ENCODE measurements around the gene IFT122.
A peak's percentile ranks its signal among the peaks of the same experiment; 100 is the strongest.

The IFT122 gene

GRCh38 chr3:129461022-129461421, 21.0 kb downstream of the IFT122 start:
- Histone ChIP-seq H3K36me3 (ENCODE audit: control insufficient read depth, insufficient read depth, low read length) (peaks cover 10% of the 10 kb centered on the region), H3K4me3 (ENCODE audit: extremely low read depth, insufficient read depth, low read length, poor library complexity, severe bottlenecking) (no peak overlapping the region), H3K9me3 (ENCODE audit: control insufficient read depth, low read length) (no peaks in the 10 kb centered on the region), H3K27ac (ENCODE audit: low read depth, low read length, severe bottlenecking) (peak overlapping the region; percentile 85), H3K4me1 (ENCODE audit: control insufficient read depth, insufficient read depth, low read length, poor library complexity, severe bottlenecking) (peaks cover 16% of the 10 kb centered on the region)
- no CpG with 5 or more reads among the region's 1 CpG for WGBS, 2 experiments (ENCODE audit: insufficient coverage in 2 of 2)

DNA sequence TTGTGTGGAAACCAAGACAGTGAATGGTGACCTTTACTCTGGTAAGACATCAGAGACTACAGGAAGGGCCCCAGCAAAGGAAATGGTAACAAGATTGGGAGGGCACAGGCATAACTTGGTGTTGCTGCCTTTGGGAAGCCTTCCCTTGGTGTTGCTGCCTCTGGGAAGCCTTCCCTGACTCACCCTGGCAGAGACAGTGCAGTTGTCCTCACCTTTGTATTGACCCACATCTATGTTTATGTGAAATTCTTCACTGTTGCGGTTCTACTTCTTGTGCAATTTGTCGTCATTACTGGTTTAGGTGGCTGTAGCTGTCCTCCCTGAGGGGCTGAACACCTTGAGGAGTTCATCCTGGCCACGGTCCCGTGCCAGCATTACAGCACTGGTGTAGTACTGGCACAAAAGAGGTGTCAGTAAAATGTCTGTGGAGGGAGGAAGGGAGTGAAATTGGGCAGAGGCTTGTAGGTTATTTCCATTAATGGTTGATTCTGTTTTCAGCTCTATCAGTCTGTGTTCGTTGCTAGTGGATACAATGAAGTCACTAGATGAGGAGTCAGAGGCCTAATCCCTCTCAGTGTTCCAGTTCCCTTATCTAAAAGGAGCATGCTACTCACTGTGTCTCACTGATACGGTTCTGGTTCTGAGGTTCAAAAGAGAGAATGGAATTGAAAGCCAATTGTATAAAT, 21.6 kb downstream of the IFT122 start:
- H3K4me1 ChIP-seq (ENCODE audit: control insufficient read depth, insufficient read depth, low read length, poor library complexity, severe bottlenecking) = peaks cover 16% of the 10 kb centered on the region
- H3K36me3 ChIP-seq (ENCODE audit: control insufficient read depth, insufficient read depth, low read length) = peaks cover 7% of the 10 kb centered on the region
- H3K9me3 ChIP-seq (ENCODE audit: control insufficient read depth, low read length) = no peaks in the 10 kb centered on the region
- H3K27ac ChIP-seq (ENCODE audit: low read depth, low read length, severe bottlenecking) = peak overlapping the region; percentile 85
- no peak overlapping the region for H3K4me3 ChIP-seq (ENCODE audit: extremely low read depth, insufficient read depth, low read length, poor library complexity, severe bottlenecking)
- 96 to 98% methylated on average over 4 to 5 of the region's 6 CpGs for WGBS, 2 experiments (ENCODE audit: insufficient coverage in 2 of 2)

GRCh38 chr3:129462361-129462968, 22.4 kb downstream of the IFT122 start:
- peaks cover 16% of the 10 kb centered on the region for H3K4me1 ChIP-seq (ENCODE audit: control insufficient read depth, insufficient read depth, low read length, poor library complexity, severe bottlenecking)
- 92 to 97% methylated on average over 3 of the region's 3 CpGs for WGBS, 2 experiments (ENCODE audit: insufficient coverage in 2 of 2)
- peaks cover 4% of the 10 kb centered on the region for H3K36me3 ChIP-seq (ENCODE audit: control insufficient read depth, insufficient read depth, low read length)

GRCh38 chr3:129463094-129463493, 23.1 kb downstream of the IFT122 start:
- Histone ChIP-seq H3K4me3 (ENCODE audit: extremely low read depth, insufficient read depth, low read length, poor library complexity, severe bottlenecking) (no peak overlapping the region), H3K27ac (ENCODE audit: low read depth, low read length, severe bottlenecking) (no peak overlapping the region), H3K4me1 (ENCODE audit: control insufficient read depth, insufficient read depth, low read length, poor library complexity, severe bottlenecking) (peaks cover 16% of the 10 kb centered on the region), H3K36me3 (ENCODE audit: control insufficient read depth, insufficient read depth, low read length) (peaks cover 4% of the 10 kb centered on the region), H3K9me3 (ENCODE audit: control insufficient read depth, low read length) (no peaks in the 10 kb centered on the region)
- WGBS, 2 experiments (ENCODE audit: insufficient coverage in 2 of 2) = no CpG with 5 or more reads among the region's 3 CpGs

More at GRCh38 chr3:129462361-129462968, 22.4 kb downstream of the IFT122 start:
- no peaks in the 10 kb centered on the region for H3K9me3 ChIP-seq (ENCODE audit: control insufficient read depth, low read length)
- H3K27ac ChIP-seq (ENCODE audit: low read depth, low read length, severe bottlenecking) = no peak overlapping the region
- H3K4me3 ChIP-seq (ENCODE audit: extremely low read depth, insufficient read depth, low read length, poor library complexity, severe bottlenecking) = no peak overlapping the region

GRCh38 chr3:129463716-129464115, 23.7 kb downstream of the IFT122 start:
- Histone ChIP-seq H3K9me3 (ENCODE audit: control insufficient read depth, low read length) (no peaks in the 10 kb centered on the region), H3K4me3 (ENCODE audit: extremely low read depth, insufficient read depth, low read length, poor library complexity, severe bottlenecking) (no peak overlapping the region), H3K4me1 (ENCODE audit: control insufficient read depth, insufficient read depth, low read length, poor library complexity, severe bottlenecking) (peaks cover 16% of the 10 kb centered on the region), H3K27ac (ENCODE audit: low read depth, low read length, severe bottlenecking) (no peak overlapping the region), H3K36me3 (ENCODE audit: control insufficient read depth, insufficient read depth, low read length) (peaks cover 5% of the 10 kb centered on the region)
- WGBS, 2 experiments (ENCODE audit: insufficient coverage in 2 of 2) = 81 to 94% methylated on average over 2 to 3 of the region's 4 CpGs

DNA sequence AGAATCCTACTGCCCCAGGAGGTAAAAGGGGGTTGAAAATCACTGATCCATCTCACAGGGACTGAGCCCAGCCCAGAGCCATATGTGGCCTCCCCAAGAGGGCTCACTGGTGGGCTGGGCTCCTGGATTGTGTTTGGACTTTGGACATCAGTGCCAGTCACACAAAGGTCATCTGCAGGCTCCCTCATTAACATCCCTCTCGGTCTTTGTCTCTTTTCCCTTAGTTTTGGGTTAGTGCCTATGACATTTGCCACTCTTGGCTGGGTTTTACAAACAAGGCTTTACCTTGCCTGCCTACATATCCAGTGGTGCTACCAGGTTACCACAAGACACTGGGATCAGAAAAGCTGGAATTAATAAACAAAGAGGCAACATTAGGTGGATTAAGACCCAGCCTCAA, 27.9 kb downstream of the IFT122 start:
- Histone ChIP-seq H3K36me3 (ENCODE audit: control insufficient read depth, insufficient read depth, low read length) (peaks cover 26% of the 10 kb centered on the region), H3K27ac (ENCODE audit: low read depth, low read length, severe bottlenecking) (no peak overlapping the region), H3K9me3 (ENCODE audit: control insufficient read depth, low read length) (no peaks in the 10 kb centered on the region), H3K4me3 (ENCODE audit: extremely low read depth, insufficient read depth, low read length, poor library complexity, severe bottlenecking) (no peak overlapping the region), H3K4me1 (ENCODE audit: control insufficient read depth, insufficient read depth, low read length, poor library complexity, severe bottlenecking) (no peaks in the 10 kb centered on the region)
- WGBS, 2 experiments (ENCODE audit: insufficient coverage in 2 of 2) = 83 to 100% methylated on average over 1 of the region's 1 CpG

DNA sequence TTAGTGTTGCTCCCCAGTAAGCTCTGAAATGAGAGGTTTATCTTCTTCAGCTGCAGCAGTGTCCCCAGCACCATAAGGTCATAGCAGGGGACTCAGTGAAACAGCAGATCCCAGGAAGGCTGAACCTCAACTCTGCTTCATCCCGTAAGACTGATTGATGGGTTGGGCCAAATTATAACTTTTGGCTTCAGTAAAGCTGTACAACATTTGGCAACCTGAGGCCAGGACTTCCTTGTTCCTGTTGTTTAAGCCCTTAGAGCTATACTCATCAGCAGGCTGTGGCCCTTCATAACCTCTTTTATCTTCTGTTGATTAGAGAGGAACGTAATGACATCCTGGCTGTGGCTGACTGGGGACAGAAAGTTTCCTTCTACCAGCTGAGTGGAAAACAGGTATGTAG, 29.0 kb downstream of the IFT122 start:
- 83 to 100% methylated on average over 1 to 2 of the region's 2 CpGs for WGBS, 2 experiments (ENCODE audit: insufficient coverage in 2 of 2)
- no peak overlapping the region for H3K4me3 ChIP-seq (ENCODE audit: extremely low read depth, insufficient read depth, low read length, poor library complexity, severe bottlenecking)
- no peaks in the 10 kb centered on the region for H3K9me3 ChIP-seq (ENCODE audit: control insufficient read depth, low read length)
- no peaks in the 10 kb centered on the region for H3K4me1 ChIP-seq (ENCODE audit: control insufficient read depth, insufficient read depth, low read length, poor library complexity, severe bottlenecking)
- peaks cover 22% of the 10 kb centered on the region for H3K36me3 ChIP-seq (ENCODE audit: control insufficient read depth, insufficient read depth, low read length)
- no peak overlapping the region for H3K27ac ChIP-seq (ENCODE audit: low read depth, low read length, severe bottlenecking)

DNA sequence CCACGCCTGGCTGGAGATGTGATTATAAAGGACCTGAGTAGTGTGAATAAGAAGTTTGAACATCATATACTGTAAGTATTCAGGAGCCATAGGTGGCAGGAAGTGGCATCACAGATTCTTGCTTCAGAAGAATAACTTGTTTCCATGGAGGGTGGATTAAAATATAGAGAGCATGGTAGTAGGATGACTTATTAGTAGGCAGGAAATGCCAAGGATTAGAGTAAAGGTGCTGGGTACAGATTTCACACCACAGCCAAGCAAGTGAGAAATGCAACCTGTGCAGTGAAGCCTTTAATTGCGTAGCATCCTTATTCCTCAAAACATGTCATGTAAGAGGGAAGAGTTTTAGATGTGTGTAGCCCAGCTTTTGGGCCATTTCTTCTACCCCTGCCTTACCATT, 30.8 kb downstream of the IFT122 start:
- H3K36me3 ChIP-seq (ENCODE audit: control insufficient read depth, insufficient read depth, low read length) = peaks cover 22% of the 10 kb centered on the region

GRCh38 chr3:129473067-129473768, 33.2 kb downstream of the IFT122 start:
- H3K4me3 ChIP-seq (ENCODE audit: extremely low read depth, insufficient read depth, low read length, poor library complexity, severe bottlenecking) = no peak overlapping the region
- peaks cover 40% of the 10 kb centered on the region for H3K36me3 ChIP-seq (ENCODE audit: control insufficient read depth, insufficient read depth, low read length)
- H3K9me3 ChIP-seq (ENCODE audit: control insufficient read depth, low read length) = no peaks in the 10 kb centered on the region
- no peak overlapping the region for H3K27ac ChIP-seq (ENCODE audit: low read depth, low read length, severe bottlenecking)
- H3K4me1 ChIP-seq (ENCODE audit: control insufficient read depth, insufficient read depth, low read length, poor library complexity, severe bottlenecking) = no peaks in the 10 kb centered on the region
- 84 to 91% methylated on average over 2 to 3 of the region's 4 CpGs for WGBS, 2 experiments (ENCODE audit: insufficient coverage in 2 of 2)

More for the DNA sequence above, 30.8 kb downstream of the IFT122 start:
- H3K4me1 ChIP-seq (ENCODE audit: control insufficient read depth, insufficient read depth, low read length, poor library complexity, severe bottlenecking) = no peaks in the 10 kb centered on the region
- WGBS, 2 experiments (ENCODE audit: insufficient coverage in 2 of 2) = 86% methylated on average over 1 of the region's 2 CpGs; no CpG with 5 or more reads in 1 of the 2 experiments
- no peak overlapping the region for H3K27ac ChIP-seq (ENCODE audit: low read depth, low read length, severe bottlenecking)
- no peak overlapping the region for H3K4me3 ChIP-seq (ENCODE audit: extremely low read depth, insufficient read depth, low read length, poor library complexity, severe bottlenecking)
- H3K9me3 ChIP-seq (ENCODE audit: control insufficient read depth, low read length) = no peaks in the 10 kb centered on the region

GRCh38 chr3:129473769-129474152, 33.7 kb downstream of the IFT122 start:
- 78 to 87% methylated on average over 2 to 4 of the region's 4 CpGs for WGBS, 2 experiments (ENCODE audit: insufficient coverage in 2 of 2)
- no peaks in the 10 kb centered on the region for H3K9me3 ChIP-seq (ENCODE audit: control insufficient read depth, low read length)
- H3K4me3 ChIP-seq (ENCODE audit: extremely low read depth, insufficient read depth, low read length, poor library complexity, severe bottlenecking) = no peak overlapping the region
- no peak overlapping the region for H3K27ac ChIP-seq (ENCODE audit: low read depth, low read length, severe bottlenecking)
- no peaks in the 10 kb centered on the region for H3K4me1 ChIP-seq (ENCODE audit: control insufficient read depth, insufficient read depth, low read length, poor library complexity, severe bottlenecking)
- peaks cover 39% of the 10 kb centered on the region for H3K36me3 ChIP-seq (ENCODE audit: control insufficient read depth, insufficient read depth, low read length)

All from mesodermal cell (in vitro differentiated cells).